NCI-H1105 (cell line): ENCODE results near the gene TTLL6.

ENCODE experiments used
- DNase-seq: peaks from one replicate; lab custom pipeline; 2025; lab: John Stamatoyannopoulos, UW

The TTLL6 gene

DNA sequence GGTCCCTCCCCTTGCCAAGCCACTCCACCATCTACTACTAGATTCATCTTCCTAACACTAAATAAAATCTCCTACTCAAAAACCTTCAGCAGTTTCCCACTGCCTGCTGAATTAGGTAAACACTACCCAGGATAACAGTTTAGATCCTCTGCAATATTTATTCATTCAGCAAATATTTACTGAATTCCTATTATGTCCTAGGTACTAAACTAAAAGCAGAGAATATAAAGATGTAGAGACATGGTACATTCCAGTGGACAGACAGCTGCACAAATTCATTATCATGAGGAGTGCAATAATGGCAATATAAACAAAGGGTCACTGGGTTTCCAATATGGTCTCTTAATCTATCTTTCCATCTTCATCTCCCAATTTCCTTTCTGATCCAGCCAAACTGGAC lies 57.7 kb downstream of the TTLL6 start:
- no peak for DNase-seq

GRCh38 chr17:48757524-48757961 lies 59.5 kb downstream of the TTLL6 start:
- no peak for DNase-seq

- DNase-seq: no peak
Observed at GRCh38 chr17:48756830-48757251, 60.2 kb downstream of the TTLL6 start.

DNA sequence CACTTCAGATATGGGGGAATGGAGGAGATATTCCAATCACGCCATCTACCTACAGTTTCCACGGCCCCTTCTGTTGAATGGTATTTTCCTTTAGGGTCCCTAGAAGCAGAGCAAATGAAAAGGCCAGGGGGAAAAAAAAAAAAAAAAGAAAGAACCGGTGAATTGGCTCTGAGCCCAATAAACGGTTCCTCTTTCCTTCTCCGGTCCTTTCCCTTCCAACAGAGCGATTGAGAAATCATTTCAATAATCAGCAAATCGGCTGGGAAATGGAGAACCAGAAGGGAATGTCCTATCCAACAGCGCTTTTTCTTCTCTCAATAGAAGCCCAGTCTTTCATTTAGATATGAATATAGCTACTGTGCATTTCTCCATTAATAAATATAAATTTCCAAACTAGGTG lies 61.7 kb downstream of the TTLL6 start:
- DNase-seq: no peak

- DNase-seq: no peak
Observed at GRCh38 chr17:48754500-48755261, 62.3 kb downstream of the TTLL6 start.

DNA sequence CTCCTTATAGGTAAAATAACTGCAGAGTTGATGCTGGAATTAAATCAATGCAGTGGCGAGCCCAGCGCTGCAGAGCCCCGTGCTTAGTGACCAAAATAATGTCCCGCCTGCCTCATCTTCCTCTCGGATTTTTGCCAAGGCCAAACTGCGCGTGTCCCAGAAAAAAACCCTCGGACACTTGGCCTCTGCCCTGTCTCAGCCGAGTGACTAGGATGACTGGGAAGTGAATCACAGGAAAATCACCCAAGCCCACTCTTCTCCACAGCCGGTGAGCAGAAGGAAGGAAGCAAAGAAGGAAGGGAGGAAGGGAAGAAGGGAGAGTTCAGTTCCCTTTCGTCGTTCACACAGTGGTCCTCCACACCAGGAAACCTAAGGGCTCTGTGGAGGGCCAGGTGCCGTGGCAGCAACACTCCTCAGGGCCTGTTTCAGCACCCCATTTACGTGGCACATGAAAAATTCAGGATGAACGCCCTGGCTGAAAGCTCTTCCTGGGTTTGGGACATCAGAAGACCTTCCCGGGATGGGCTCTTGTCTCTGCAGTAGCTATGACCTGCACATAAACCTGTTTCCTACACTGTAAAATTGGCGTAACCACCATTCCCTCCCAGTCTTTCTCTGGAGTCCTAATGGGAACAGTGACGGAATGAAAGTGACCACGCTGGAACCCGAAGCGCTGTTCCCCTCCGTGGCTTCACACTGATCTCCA lies 63.1 kb downstream of the TTLL6 start:
- no peak for DNase-seq

- DNase-seq: no peak
Observed at GRCh38 chr17:48752399-48753288, 64.4 kb downstream of the TTLL6 start.

GRCh38 chr17:48751733-48752398 lies 65.2 kb downstream of the TTLL6 start:
- no peak for DNase-seq

DNA sequence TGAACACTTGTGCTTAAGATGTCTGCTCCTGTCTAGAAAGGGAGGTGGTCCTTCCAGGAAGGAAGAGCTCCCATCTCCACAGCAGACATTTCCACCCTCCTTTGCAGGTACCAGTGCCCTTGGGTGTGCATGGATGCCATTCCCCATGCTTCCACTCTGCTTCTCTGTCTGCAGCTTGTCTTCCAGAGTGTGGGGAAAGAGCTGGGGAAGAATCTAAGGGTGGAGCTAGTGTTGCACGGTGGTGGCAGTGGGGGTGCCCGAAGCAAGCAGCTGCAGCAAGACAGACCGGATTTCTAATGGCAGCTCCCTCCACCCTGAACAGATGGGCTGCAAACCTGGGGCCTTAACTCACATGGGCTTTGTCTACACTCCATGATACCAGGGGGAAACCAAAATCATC lies 65.9 kb downstream of the TTLL6 start:
- no peak for DNase-seq

GRCh38 chr17:48749621-48750553 lies 67.1 kb downstream of the TTLL6 start:
- DNase-seq: no peak

GRCh38 chr17:48748718-48749566 lies 68.1 kb downstream of the TTLL6 start:
- no peak for DNase-seq

DNA sequence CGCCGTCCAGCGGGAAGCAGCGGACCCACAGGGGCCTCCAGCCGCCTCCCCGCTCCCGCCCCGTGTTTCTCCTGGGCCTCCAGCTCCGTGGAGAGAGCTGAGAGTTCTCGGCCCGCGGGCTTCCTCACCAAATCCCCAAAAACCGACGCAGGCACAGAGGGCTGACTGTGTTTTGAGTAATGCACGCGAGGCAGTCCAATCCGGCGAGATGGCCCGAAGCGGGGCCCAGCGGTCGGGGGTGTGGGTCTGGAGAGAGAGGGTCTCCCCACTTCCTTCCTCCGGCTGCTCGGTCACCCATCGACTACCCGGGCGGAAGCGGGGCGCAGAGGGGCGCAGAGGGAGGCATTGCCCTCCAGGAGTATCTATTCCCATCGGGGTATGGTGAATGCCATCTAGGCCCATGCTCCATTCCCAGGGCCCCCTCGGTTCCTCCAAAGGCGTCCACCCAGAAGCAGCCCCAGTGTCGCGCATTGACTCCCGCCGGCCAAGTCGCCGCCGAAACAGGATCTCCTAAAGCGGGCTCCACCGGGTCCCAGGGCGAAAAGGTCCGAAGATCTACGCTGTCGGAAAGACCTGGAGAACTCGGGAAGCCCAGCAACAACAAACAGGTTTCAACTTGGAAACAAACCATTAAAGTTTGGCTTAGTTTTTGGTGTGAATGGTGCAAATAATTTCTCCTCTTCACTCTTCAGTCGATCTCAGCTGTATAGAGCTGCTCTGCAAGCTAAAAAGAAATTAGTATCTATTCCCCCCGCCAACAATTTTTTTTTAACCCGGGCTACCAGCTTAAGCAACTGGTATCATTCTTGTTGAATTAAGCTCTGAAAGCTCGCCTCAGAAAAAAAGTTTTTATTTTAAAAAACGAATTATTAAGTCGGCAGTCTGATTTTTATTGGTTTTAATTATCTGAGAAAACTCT lies 69.3 kb downstream of the TTLL6 start:
- no peak for DNase-seq

DNA sequence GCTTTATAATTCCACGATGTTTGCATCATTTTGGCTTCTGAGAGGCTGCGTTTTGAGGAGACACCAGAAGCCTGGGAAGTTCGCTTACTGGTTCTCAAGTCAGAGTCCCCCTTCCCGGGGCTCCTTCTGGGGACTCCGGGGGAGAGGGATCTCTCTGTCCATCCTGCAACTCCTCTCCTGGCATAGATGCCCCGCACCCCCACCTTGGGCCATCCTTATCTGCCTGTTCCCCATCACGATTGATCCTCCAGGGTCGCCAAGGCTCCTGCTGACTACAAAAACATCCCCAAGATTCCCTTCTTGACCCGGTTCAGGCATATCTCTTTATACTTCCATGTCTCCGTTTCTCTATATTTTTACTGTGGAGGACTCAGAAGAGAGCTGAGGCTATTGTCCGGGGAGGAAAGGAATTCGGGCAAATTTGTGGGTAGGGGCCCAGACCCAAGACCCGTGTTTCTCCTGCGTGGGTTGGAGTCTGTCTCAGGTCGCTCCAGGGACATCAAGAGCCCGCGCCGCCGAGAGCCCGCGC lies 70.0 kb downstream of the TTLL6 start:
- no peak for DNase-seq

- DNase-seq: no peak
Observed at GRCh38 chr17:48745381-48746275, 71.4 kb downstream of the TTLL6 start.

DNA sequence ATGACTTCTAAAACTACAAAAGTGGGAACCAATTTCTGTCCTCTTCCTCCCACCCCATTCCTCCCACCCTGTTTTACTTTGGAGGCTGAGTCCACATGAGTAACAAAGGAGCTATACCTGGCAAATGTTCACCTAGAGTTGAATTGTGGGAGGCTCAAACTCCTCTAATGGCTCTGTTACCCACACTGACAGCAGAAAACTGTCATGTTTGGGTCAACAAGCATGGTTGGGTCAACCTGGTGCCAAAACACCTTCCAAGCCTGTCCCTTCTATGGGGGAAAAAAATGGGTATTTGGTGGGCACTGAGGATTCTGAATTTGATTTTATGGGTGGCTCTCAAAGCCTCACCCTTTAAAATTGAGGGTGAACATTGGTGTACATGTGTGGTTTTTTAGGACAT lies 76.5 kb downstream of the TTLL6 start:
- no peak for DNase-seq

- DNase-seq: no peak
Observed at GRCh38 chr17:48738803-48739526, 78.1 kb downstream of the TTLL6 start.

DNA sequence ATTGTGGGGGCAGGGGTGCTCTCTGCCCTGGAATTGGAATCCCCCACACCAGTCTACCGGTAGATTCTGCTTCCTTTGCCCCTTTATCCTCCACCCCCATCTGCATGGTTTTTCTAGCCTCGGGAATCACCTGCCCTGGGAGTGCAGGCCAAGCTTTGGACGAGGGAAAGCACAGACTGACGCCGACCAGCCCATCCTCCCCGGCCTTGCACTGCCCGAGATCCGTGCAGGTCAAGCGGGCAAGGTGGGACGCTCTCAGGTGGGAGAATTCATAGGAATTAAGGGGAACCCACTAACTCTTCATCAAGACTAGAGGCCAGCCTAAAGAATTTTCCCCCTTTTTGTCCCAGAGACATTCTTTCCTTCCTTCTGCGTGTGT lies 78.6 kb downstream of the TTLL6 start:
- DNase-seq: no peak
